Chondrocyte (in vitro differentiated cells): Measurements from ENCODE around the gene XKR7. TPM values are rescaled to one million over a fixed set of nuclear protein-coding genes. Genes with fewer than 3 reads are reported as not detected.

Experiments used
- DNase-seq: peaks from one replicate; pipeline ENCODE4 v3.0.0; 2021; ENCODE audit warnings: mixed read lengths, low spot score
- H3K27ac Mint-ChIP-seq: one replicate; pipeline ENCODE4 v1.8.0; 2021; ENCODE audit warnings: mild to moderate bottlenecking, moderate library complexity, mixed read lengths; ENCODE audit not compliant: unreplicated experiment
- H3K27me3 Mint-ChIP-seq: 2 replicates; pipeline ENCODE4 v1.8.0; 2021; ENCODE audit warnings: low read depth, mixed read lengths
- H3K36me3 Mint-ChIP-seq: 2 replicates; pipeline ENCODE4 v1.8.0; 2021; ENCODE audit warnings: low read depth, mixed read lengths
- H3K4me1 Mint-ChIP-seq: 2 replicates; pipeline ENCODE4 v1.8.0; 2021; ENCODE audit warnings: low read depth, mild to moderate bottlenecking, mixed read lengths
- H3K4me3 Mint-ChIP-seq: one replicate; pipeline ENCODE4 v1.8.0; 2021; ENCODE audit warnings: mild to moderate bottlenecking, moderate library complexity, mixed read lengths; ENCODE audit not compliant: unreplicated experiment
- H3K9me3 Mint-ChIP-seq: 2 replicates; pipeline ENCODE4 v1.8.0; 2021; ENCODE audit warnings: low read depth, mixed read lengths
- CTCF ChIP-seq: fragments of 200-600 bp; sonication (generic); IDR thresholded peaks from 2 replicates; pipeline ENCODE4 v1.5.0; 2021; ENCODE audit warnings: antibody characterized with exemption, mild to moderate bottlenecking, moderate library complexity
- total RNA-seq: library from RNA; stranded (reverse); gene quantifications from 3 replicates; pipeline ENCODE4 v1.2.1, GENCODE V29; 2021

Gene XKR7
- total RNA-seq, 1 donor from 2014 or later = 0.02 TPM

GRCh38 chr20:31922181-31922580, 45.8 kb upstream of the XKR7 start:
- Mint-ChIP-seq H3K27me3 (peaks cover 74% of the 10 kb centered on the region), H3K9me3 (no peaks in the 10 kb centered on the region), H3K36me3 (no peaks in the 10 kb centered on the region), H3K4me1 (peaks cover 3% of the 10 kb centered on the region), H3K4me3 (no peak overlapping the region), H3K27ac (no peak overlapping the region)
- DNase-seq = peak; percentile 5
- TF ChIP-seq CTCF = no peak

GRCh38 chr20:31922588-31922987, 45.4 kb upstream of the XKR7 start:
- Mint-ChIP-seq H3K9me3 (no peaks in the 10 kb centered on the region), H3K4me3 (no peak overlapping the region), H3K36me3 (no peaks in the 10 kb centered on the region), H3K4me1 (peaks cover 3% of the 10 kb centered on the region), H3K27ac (no peak overlapping the region), H3K27me3 (peaks cover 74% of the 10 kb centered on the region)
- DNase-seq = no peak
- no peak for TF ChIP-seq CTCF

GRCh38 chr20:31923388-31924331, 44.3 kb upstream of the XKR7 start:
- TF ChIP-seq CTCF = no peak
- no peak overlapping the region for H3K4me3 Mint-ChIP-seq
- H3K27ac Mint-ChIP-seq = no peak overlapping the region
- peaks cover 69% of the 10 kb centered on the region for H3K27me3 Mint-ChIP-seq
- no peaks in the 10 kb centered on the region for H3K36me3 Mint-ChIP-seq
- H3K9me3 Mint-ChIP-seq = no peaks in the 10 kb centered on the region
- H3K4me1 Mint-ChIP-seq = peaks cover 3% of the 10 kb centered on the region
- peak; percentile 82 for DNase-seq

GRCh38 chr20:31924561-31924960, 43.4 kb upstream of the XKR7 start:
- Mint-ChIP-seq H3K27me3 (peaks cover 65% of the 10 kb centered on the region), H3K27ac (no peak overlapping the region), H3K36me3 (no peaks in the 10 kb centered on the region), H3K9me3 (no peaks in the 10 kb centered on the region), H3K4me1 (peaks cover 3% of the 10 kb centered on the region), H3K4me3 (no peak overlapping the region)
- DNase-seq = peak; percentile 38
- no peak for TF ChIP-seq CTCF

- H3K36me3 Mint-ChIP-seq = no peaks in the 10 kb centered on the region
- H3K27ac Mint-ChIP-seq = no peak overlapping the region
- H3K4me3 Mint-ChIP-seq = no peak overlapping the region
- no peak for TF ChIP-seq CTCF
- no peaks in the 10 kb centered on the region for H3K9me3 Mint-ChIP-seq
- peaks cover 60% of the 10 kb centered on the region for H3K27me3 Mint-ChIP-seq
- DNase-seq = peak; percentile 44
- H3K4me1 Mint-ChIP-seq = peaks cover 3% of the 10 kb centered on the region
Observed at GRCh38 chr20:31925631-31926030, 42.3 kb upstream of the XKR7 start.
